GM12891 (cell line): Measurements from ENCODE around the gene DDX39A.

ENCODE experiments used
- PAX5 ChIP-seq: IDR thresholded peaks from 2 replicates; pipeline ENCODE4 v1.6.1; 2011; ENCODE audit warnings: low read length, moderate library complexity, mild to moderate bottlenecking; ENCODE audit not compliant: insufficient read depth, severe bottlenecking
- POLR2A ChIP-seq: IDR thresholded peaks from 2 replicates; pipeline ENCODE4 v1.6.1; 2011; ENCODE audit warnings: low read depth, low read length, control low read depth
- POLR2AphosphoS5 ChIP-seq: IDR thresholded peaks from 2 replicates; pipeline ENCODE4 v1.6.1; 2011; ENCODE audit warnings: low read depth, low read length, control low read depth
- TAF1 ChIP-seq: IDR thresholded peaks from 2 replicates; pipeline ENCODE4 v1.6.1; 2011; ENCODE audit warnings: low read depth, low read length, control low read depth

DNA sequence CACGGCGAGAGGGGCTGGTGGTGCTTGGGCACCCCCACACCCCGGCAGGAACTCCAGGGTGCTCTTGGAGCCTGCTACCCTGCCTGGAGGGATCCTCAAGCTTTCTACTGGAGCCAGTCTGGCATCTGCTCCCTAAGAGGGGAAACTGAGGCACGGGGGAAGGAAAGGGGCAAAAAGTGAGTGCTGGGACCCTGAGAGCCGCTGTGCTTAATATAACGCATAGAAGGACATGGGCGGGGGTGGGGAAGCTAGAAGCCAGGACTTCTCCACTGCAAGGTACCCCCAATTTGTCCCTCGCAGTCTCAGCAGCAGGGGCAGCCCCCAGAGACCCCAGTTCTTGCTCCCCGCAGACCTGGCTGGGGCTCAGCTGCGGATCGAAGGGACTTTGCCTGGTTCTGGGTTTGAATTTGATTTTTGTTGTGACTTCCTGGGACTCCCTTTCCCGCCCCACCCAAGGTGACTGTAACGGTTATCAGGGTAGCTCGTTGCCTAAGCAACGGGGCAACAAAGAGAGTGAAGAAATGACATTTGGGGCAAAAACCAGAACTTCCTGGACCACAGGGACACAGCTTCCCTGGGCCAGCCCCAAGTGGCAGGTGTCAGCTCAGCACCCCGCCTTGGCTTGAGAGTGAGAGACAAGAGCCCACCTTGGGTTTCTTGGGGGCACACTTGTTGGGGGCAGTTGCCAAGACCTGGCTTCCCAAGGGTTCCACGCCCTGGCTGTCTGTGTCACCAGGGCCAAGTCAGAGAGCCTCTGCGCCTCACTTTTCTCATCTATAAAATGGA, 37.3 kb downstream of the DDX39A start:
- TF ChIP-seq TAF1: no peak
- TF ChIP-seq POLR2AphosphoS5: no peak
- no peak for TF ChIP-seq POLR2A
- no peak for TF ChIP-seq PAX5
